ENCODE data around the gene C4BPB. TPM values are rescaled to one million over a fixed set of nuclear protein-coding genes. Genes with fewer than 3 reads are reported as not detected.

Gene C4BPB
- total and polyA plus RNA-seq, 2 experiments from 2014 or later: not detected

GRCh38 chr1:207134581-207134980 lies 45.9 kb downstream of the C4BPB start:
- H4K20me1 ChIP-seq (ENCODE audit: insufficient read depth): no peaks in the 10 kb centered on the region
- H3K27me3 ChIP-seq (replicated peaks; ENCODE audit: insufficient read depth): no peaks in the 10 kb centered on the region
- H3F3A ChIP-seq (ENCODE audit: insufficient read depth): no peaks in the 10 kb centered on the region
- no peak overlapping the region for H3K27ac ChIP-seq
- H3K4me2 ChIP-seq (ENCODE audit: unreplicated experiment): no peak overlapping the region
- peaks cover under 1% of the 10 kb centered on the region for H3K9me3 ChIP-seq (ENCODE audit: low read depth)
- no peak for TF ChIP-seq EZH2 (IDR thresholded peaks at IDR 0.05; ENCODE audit: insufficient read depth, poor library complexity, severe bottlenecking)
- no peak for TF ChIP-seq EZH2phosphoT487 (IDR thresholded peaks at IDR 0.05; ENCODE audit: insufficient read depth, low read depth)
- H3K4me1 ChIP-seq (ENCODE audit: insufficient read depth): no peaks in the 10 kb centered on the region
- in situ Hi-C loops (cut with MboI): no loop called here
- H3K79me2 ChIP-seq (ENCODE audit: insufficient read depth): no peaks in the 10 kb centered on the region
- no peaks in the 10 kb centered on the region for H3K9me2 ChIP-seq (ENCODE audit: insufficient read depth)
- WGBS, 2 experiments (ENCODE audit: low coverage in 1 of 2, low lambda C conversion rate in 2 of 2, missing lambda C conversion rate in 2 of 2): 54 to 58% methylated on average over 1 of the region's 1 CpG
- H3K4me3 ChIP-seq: no peak overlapping the region
- H3K36me3 ChIP-seq (ENCODE audit: low read depth): no peaks in the 10 kb centered on the region
- peak; percentile 0 for DNase-seq
- H3K9ac ChIP-seq: no peak overlapping the region
- no peak overlapping the region for H2AFZ ChIP-seq

GRCh38 chr1:207139616-207140015 lies 51.0 kb downstream of the C4BPB start:
- H3K4me2 ChIP-seq (ENCODE audit: unreplicated experiment): no peak overlapping the region
- no peak overlapping the region for H2AFZ ChIP-seq
- no peak overlapping the region for H3K9ac ChIP-seq
- DNase-seq: no peak
- H3K4me1 ChIP-seq (ENCODE audit: insufficient read depth): no peaks in the 10 kb centered on the region
- no peak overlapping the region for H3K4me3 ChIP-seq
- H3K27ac ChIP-seq: no peak overlapping the region
- in situ Hi-C loops (cut with MboI): no loop called here
- no peaks in the 10 kb centered on the region for H4K20me1 ChIP-seq (ENCODE audit: insufficient read depth)
- no peaks in the 10 kb centered on the region for H3K9me2 ChIP-seq (ENCODE audit: insufficient read depth)
- H3K9me3 ChIP-seq (ENCODE audit: low read depth): no peaks in the 10 kb centered on the region
- H3K36me3 ChIP-seq (ENCODE audit: low read depth): no peaks in the 10 kb centered on the region
- no peaks in the 10 kb centered on the region for H3F3A ChIP-seq (ENCODE audit: insufficient read depth)
- H3K79me2 ChIP-seq (ENCODE audit: insufficient read depth): no peaks in the 10 kb centered on the region
- no peaks in the 10 kb centered on the region for H3K27me3 ChIP-seq (replicated peaks; ENCODE audit: insufficient read depth)
- TF ChIP-seq EZH2 (IDR thresholded peaks at IDR 0.05; ENCODE audit: insufficient read depth, poor library complexity, severe bottlenecking) (no peak), EZH2phosphoT487 (IDR thresholded peaks at IDR 0.05; ENCODE audit: insufficient read depth, low read depth) (no peak)
- 57 to 63% methylated on average over 1 of the region's 1 CpG for WGBS, 2 experiments (ENCODE audit: low coverage in 1 of 2, low lambda C conversion rate in 2 of 2, missing lambda C conversion rate in 2 of 2)

- DNase-seq: peak; percentile 5
- in situ Hi-C loops (cut with MboI): no loop called here
- WGBS, 2 experiments (ENCODE audit: low coverage in 1 of 2, low lambda C conversion rate in 2 of 2, missing lambda C conversion rate in 2 of 2): 4 to 8% methylated on average over 1 of the region's 1 CpG
- TF ChIP-seq EZH2phosphoT487 (IDR thresholded peaks at IDR 0.05; ENCODE audit: insufficient read depth, low read depth) (no peak), EZH2 (IDR thresholded peaks at IDR 0.05; ENCODE audit: insufficient read depth, poor library complexity, severe bottlenecking) (no peak)
- Histone ChIP-seq H2AFZ (no peak overlapping the region), H3K27ac (no peak overlapping the region), H3K27me3 (replicated peaks; ENCODE audit: insufficient read depth) (no peaks in the 10 kb centered on the region), H3K4me2 (ENCODE audit: unreplicated experiment) (no peak overlapping the region), H4K20me1 (ENCODE audit: insufficient read depth) (no peaks in the 10 kb centered on the region), H3K9me2 (ENCODE audit: insufficient read depth) (no peaks in the 10 kb centered on the region), H3K79me2 (ENCODE audit: insufficient read depth) (no peaks in the 10 kb centered on the region), H3K9me3 (ENCODE audit: low read depth) (no peaks in the 10 kb centered on the region), H3K4me1 (ENCODE audit: insufficient read depth) (no peaks in the 10 kb centered on the region), H3K9ac (no peak overlapping the region), H3K36me3 (ENCODE audit: low read depth) (no peaks in the 10 kb centered on the region), H3F3A (ENCODE audit: insufficient read depth) (no peaks in the 10 kb centered on the region), H3K4me3 (no peak overlapping the region)
Observed at GRCh38 chr1:207140536-207140935, 51.9 kb downstream of the C4BPB start.

- TF ChIP-seq EZH2phosphoT487 (IDR thresholded peaks at IDR 0.05; ENCODE audit: insufficient read depth, low read depth) (no peak), EZH2 (IDR thresholded peaks at IDR 0.05; ENCODE audit: insufficient read depth, poor library complexity, severe bottlenecking) (no peak)
- no peaks in the 10 kb centered on the region for H4K20me1 ChIP-seq (ENCODE audit: insufficient read depth)
- H3K79me2 ChIP-seq (ENCODE audit: insufficient read depth): no peaks in the 10 kb centered on the region
- no peaks in the 10 kb centered on the region for H3K27me3 ChIP-seq (replicated peaks; ENCODE audit: insufficient read depth)
- H3K9me2 ChIP-seq (ENCODE audit: insufficient read depth): 0 out of 2 replicates have a peak, but pooled peaks cover 4% of the 10 kb centered on the region
- H3F3A ChIP-seq (ENCODE audit: insufficient read depth): no peaks in the 10 kb centered on the region
- no peak for DNase-seq
- H3K4me3 ChIP-seq: no peak overlapping the region
- WGBS, 2 experiments (ENCODE audit: low coverage in 1 of 2, low lambda C conversion rate in 2 of 2, missing lambda C conversion rate in 2 of 2): 30 to 34% methylated on average over 5 of the region's 5 CpGs
- H3K27ac ChIP-seq: no peak overlapping the region
- H3K4me1 ChIP-seq (ENCODE audit: insufficient read depth): no peaks in the 10 kb centered on the region
- H3K9ac ChIP-seq: no peak overlapping the region
- in situ Hi-C loops (cut with MboI): no loop called here
- no peak overlapping the region for H3K4me2 ChIP-seq (ENCODE audit: unreplicated experiment)
- no peak overlapping the region for H2AFZ ChIP-seq
- H3K36me3 ChIP-seq (ENCODE audit: low read depth): no peaks in the 10 kb centered on the region
- H3K9me3 ChIP-seq (ENCODE audit: low read depth): no peaks in the 10 kb centered on the region
Observed at GRCh38 chr1:207145401-207146058, 56.9 kb downstream of the C4BPB start.

Other genes starting within 250 kb of the C4BPB start
- 0.25 TPM in 1 of 2 replicates, not detected in the other for gene IL20, start 223.2 kb upstream of the C4BPB start, total RNA-seq (2014; rRNA removed; shearing (Covaris generic))
- not detected in 2 replicates for gene IL20, start 223.2 kb upstream of the C4BPB start, polyA plus RNA-seq (2016; fragmentation: Nextera tagmentation; extraction: Ambion mirVana)
- 2.4 TPM in 1 of 2 replicates, not detected in the other for gene IL24, start 191.4 kb upstream of the C4BPB start, total RNA-seq (2014; rRNA removed; shearing (Covaris generic))
- 0.49 and 0.52 TPM in 2 replicates for gene IL24, start 191.4 kb upstream of the C4BPB start, polyA plus RNA-seq (2016; fragmentation: Nextera tagmentation; extraction: Ambion mirVana)
- gene FCMR, start 166.9 kb upstream of the C4BPB start, total RNA-seq (2014; rRNA removed; shearing (Covaris generic)): 1.2 TPM in 1 of 2 replicates, not detected in the other
- gene FCMR, start 166.9 kb upstream of the C4BPB start, polyA plus RNA-seq (2016; fragmentation: Nextera tagmentation; extraction: Ambion mirVana): 0.94 and 2.3 TPM in 2 replicates
- not detected in 2 replicates for gene PIGR, start 142.4 kb upstream of the C4BPB start, total RNA-seq (2014; rRNA removed; shearing (Covaris generic))
- gene PIGR, start 142.4 kb upstream of the C4BPB start, polyA plus RNA-seq (2016; fragmentation: Nextera tagmentation; extraction: Ambion mirVana): not detected in 2 replicates
- gene FCAMR, start 118.4 kb upstream of the C4BPB start, total RNA-seq (2014; rRNA removed; shearing (Covaris generic)): not detected in 2 replicates
- gene FCAMR, start 118.4 kb upstream of the C4BPB start, polyA plus RNA-seq (2016; fragmentation: Nextera tagmentation; extraction: Ambion mirVana): not detected in 2 replicates
- gene C1orf116, start 56.1 kb upstream of the C4BPB start, total RNA-seq (2014; rRNA removed; shearing (Covaris generic)): not detected in 2 replicates
- gene C1orf116, start 56.1 kb upstream of the C4BPB start, polyA plus RNA-seq (2016; fragmentation: Nextera tagmentation; extraction: Ambion mirVana): not detected in 2 replicates
- 6.7 and 7.8 TPM in 2 replicates for gene YOD1, start 37.7 kb upstream of the C4BPB start, total RNA-seq (2014; rRNA removed; shearing (Covaris generic))
- gene YOD1, start 37.7 kb upstream of the C4BPB start, polyA plus RNA-seq (2016; fragmentation: Nextera tagmentation; extraction: Ambion mirVana): 2.4 TPM in 2 replicates
- gene PFKFB2, start 35.6 kb upstream of the C4BPB start, total RNA-seq (2014; rRNA removed; shearing (Covaris generic)): 3.7 and 4.2 TPM in 2 replicates
- 1.2 and 1.6 TPM in 2 replicates for gene PFKFB2, start 35.6 kb upstream of the C4BPB start, polyA plus RNA-seq (2016; fragmentation: Nextera tagmentation; extraction: Ambion mirVana)
- not detected in 2 replicates for gene C4BPA, start 15.4 kb downstream of the C4BPB start, total RNA-seq (2014; rRNA removed; shearing (Covaris generic))
- gene C4BPA, start 15.4 kb downstream of the C4BPB start, polyA plus RNA-seq (2016; fragmentation: Nextera tagmentation; extraction: Ambion mirVana): not detected in 2 replicates
- gene CD55, start 232.8 kb downstream of the C4BPB start, total RNA-seq (2014; rRNA removed; shearing (Covaris generic)): 39.2 and 54.7 TPM in 2 replicates
- 52.8 and 54.8 TPM in 2 replicates for gene CD55, start 232.8 kb downstream of the C4BPB start, polyA plus RNA-seq (2016; fragmentation: Nextera tagmentation; extraction: Ambion mirVana)

All from GM23248 (cell line).